A549 (cell line): ENCODE data around the gene PLCH2.

Experiments
- EP300 ChIP-seq, 2 experiments: fragments of >200 bp; sonication (Bioruptor Twin); formaldehyde crosslinking; IDR thresholded peaks; 2 replicates in 1 of 2; 3 replicates in 1 of 2; pipeline ENCODE4 v1.6.1; 2016 to 2017
- ESRRA ChIP-seq: fragments of 150-350 bp; IDR thresholded peaks from 2 replicates; pipeline ENCODE4 v1.6.1; 2014; ENCODE audit warnings: mild to moderate bottlenecking, low read length, borderline replicate concordance
- HOXA7 ChIP-seq: fragments of 250-450 bp; sonication (Bioruptor Pico); IDR thresholded peaks from 2 replicates; pipeline ENCODE4 v1.5.0; 2020; ENCODE audit warnings: mild to moderate bottlenecking, moderate library complexity
- JUNB ChIP-seq: fragments of >200 bp; sonication (Bioruptor Twin); formaldehyde crosslinking; IDR thresholded peaks from 2 replicates; pipeline ENCODE4 v1.6.1; 2016
- MYC ChIP-seq: IDR thresholded peaks from 2 replicates; pipeline ENCODE4 v1.6.1; 2012; ENCODE audit warnings: mild to moderate bottlenecking, inconsistent platforms, low read length, improper control_type of control experiment, borderline replicate concordance
- POLR2A ChIP-seq: IDR thresholded peaks from 2 replicates; pipeline ENCODE4 v1.6.1; 2012; ENCODE audit warnings: mild to moderate bottlenecking, low read length
- SMC3 ChIP-seq: fragments of >200 bp; sonication (Bioruptor Twin); formaldehyde crosslinking; IDR thresholded peaks from 3 replicates; pipeline ENCODE4 v1.6.1; 2018; ENCODE audit warnings: inconsistent platforms
- TF ChIP-seq, protein P1 (sequence below): fragments of >200 bp; sonication (Bioruptor Twin); formaldehyde crosslinking; IDR thresholded peaks from 3 replicates; pipeline ENCODE4 v1.5.1; 2016

DNA sequence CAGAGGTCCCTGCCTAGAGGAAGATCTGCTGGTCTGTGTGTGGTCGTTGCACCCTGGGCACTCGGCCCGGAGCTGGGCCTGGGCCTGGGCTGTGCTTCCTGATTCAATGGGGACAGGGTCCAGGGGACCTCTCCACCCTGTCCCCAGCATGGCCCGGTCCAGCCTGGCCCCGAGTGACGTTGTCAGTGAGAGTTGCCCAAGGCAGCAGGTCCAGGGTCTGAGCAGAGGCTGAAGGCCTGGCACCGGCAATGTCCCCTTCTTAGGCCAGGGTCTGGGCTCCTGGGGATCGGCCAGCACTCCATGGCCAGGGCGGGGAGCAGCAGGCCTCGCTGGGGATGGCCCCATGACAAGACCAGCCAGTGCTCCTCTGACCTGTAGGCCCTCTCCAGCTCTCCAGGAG, 48.1 kb upstream of the PLCH2 start:
- no peak for TF ChIP-seq POLR2A
- TF ChIP-seq, protein P1, sequence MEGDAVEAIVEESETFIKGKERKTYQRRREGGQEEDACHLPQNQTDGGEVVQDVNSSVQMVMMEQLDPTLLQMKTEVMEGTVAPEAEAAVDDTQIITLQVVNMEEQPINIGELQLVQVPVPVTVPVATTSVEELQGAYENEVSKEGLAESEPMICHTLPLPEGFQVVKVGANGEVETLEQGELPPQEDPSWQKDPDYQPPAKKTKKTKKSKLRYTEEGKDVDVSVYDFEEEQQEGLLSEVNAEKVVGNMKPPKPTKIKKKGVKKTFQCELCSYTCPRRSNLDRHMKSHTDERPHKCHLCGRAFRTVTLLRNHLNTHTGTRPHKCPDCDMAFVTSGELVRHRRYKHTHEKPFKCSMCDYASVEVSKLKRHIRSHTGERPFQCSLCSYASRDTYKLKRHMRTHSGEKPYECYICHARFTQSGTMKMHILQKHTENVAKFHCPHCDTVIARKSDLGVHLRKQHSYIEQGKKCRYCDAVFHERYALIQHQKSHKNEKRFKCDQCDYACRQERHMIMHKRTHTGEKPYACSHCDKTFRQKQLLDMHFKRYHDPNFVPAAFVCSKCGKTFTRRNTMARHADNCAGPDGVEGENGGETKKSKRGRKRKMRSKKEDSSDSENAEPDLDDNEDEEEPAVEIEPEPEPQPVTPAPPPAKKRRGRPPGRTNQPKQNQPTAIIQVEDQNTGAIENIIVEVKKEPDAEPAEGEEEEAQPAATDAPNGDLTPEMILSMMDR: no peak
- TF ChIP-seq JUNB: no peak
- no peak for TF ChIP-seq ESRRA
- TF ChIP-seq EP300 (IDR thresholded peaks at IDR 0.05): no peak
- TF ChIP-seq HOXA7 (CRISPR knock-in tag): no peak
- no peak for TF ChIP-seq MYC
- no peak for TF ChIP-seq SMC3
